H7 (cell line): Measurements from ENCODE around the gene SLC49A4. TPM values are rescaled to one million over a fixed set of nuclear protein-coding genes. Genes with fewer than 3 reads are reported as not detected.

ENCODE experiments used
- DNase-seq: peaks from one replicate; pipeline ENCODE4 v3.0.0; 2012
- H3K27me3 ChIP-seq: 2 replicates; pipeline ENCODE4 v1.6.0; 2011; ENCODE audit warnings: mild to moderate bottlenecking, low read length; ENCODE audit not compliant: control insufficient read depth, insufficient read depth
- H3K36me3 ChIP-seq: replicated peaks from 2 replicates; pipeline ENCODE4 v1.5.1; 2011; ENCODE audit warnings: low read length; ENCODE audit not compliant: control insufficient read depth, insufficient read depth
- H3K4me3 ChIP-seq: 2 replicates; pipeline ENCODE4 v1.5.1; 2011; ENCODE audit warnings: low read depth, mild to moderate bottlenecking, control low read depth, low read length, moderate library complexity; ENCODE audit not compliant: insufficient read depth
- total RNA-seq: library from RNA; depleted of rRNA; stranded (reverse); fragments of >200 nt; shearing (Covaris generic); gene quantifications from 2 replicates; pipeline ENCODE4 v1.2.3, GENCODE V29; 2014

The SLC49A4 gene
- total RNA-seq, 1 experiment from 2014 or later: 10.0 TPM

DNA sequence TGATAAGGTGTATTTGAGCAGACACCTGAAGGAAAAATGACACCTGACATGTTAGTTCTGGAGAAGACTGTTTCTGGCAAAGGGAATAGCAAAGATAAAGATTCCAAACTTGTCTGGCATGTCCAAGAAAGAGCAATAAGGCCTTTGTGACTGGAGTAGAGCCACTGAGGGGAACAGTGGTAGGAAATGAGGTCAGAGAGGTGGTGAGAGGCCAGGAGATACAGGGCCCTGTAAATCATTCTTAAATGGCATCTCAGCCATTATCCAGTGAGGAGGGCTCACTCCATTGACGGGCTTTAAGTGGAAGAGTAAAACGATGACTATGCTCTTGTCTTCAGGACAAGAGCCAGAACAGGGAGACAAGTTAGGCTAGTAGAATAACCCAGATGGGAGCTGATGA is 4.5 kb downstream of the SLC49A4 start:
- H3K36me3 ChIP-seq: no peaks in the 10 kb centered on the region
- no peak overlapping the region for H3K4me3 ChIP-seq
- H3K27me3 ChIP-seq: peaks cover 8% of the 10 kb centered on the region
- DNase-seq: no peak

DNA sequence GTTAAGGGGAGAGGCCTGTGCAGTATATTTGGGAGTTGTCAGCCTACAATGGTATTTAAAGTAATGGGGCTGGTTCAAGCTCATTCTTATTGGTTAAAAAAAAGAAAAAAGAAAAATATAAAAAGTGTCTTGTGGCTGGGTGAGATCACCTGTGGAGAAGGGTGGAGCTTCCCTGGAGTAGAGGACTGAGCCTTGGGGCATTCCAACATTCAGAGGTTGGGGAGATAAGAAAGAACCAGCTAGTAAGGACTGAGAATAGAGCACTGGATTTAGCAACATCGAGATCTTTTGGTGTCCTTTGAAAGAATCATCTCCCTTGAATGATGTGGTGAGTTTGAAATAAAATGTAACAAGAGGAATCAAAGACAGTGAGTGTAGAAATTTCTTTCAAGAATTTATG is 5.2 kb downstream of the SLC49A4 start:
- Histone ChIP-seq H3K27me3 (peaks cover 8% of the 10 kb centered on the region), H3K4me3 (no peak overlapping the region), H3K36me3 (no peaks in the 10 kb centered on the region)
- DNase-seq: no peak

DNA sequence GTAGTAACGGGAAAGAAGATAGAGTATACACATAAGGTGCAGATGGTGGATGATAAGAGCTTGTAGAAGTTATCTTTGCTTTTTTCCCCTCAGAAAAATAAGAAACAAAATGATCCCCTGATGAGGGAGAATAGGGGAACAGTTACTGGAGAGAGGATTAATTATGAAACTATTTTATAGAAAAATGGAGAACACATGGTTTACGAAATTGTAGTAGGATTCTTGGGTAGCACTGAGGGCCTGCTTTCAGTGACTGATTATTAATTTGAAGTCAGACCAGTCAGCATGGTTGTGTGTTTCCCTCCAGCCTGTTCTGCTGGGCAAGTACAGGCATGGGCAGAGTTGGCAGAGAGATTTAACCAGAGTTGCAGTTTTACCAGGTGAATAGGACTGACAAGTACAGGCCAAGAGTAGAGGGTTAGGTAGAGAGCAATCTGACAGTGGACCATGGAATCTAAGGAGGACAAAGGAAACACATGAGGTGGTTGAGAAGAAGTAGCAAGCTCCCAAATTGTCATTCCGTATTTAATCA is 5.9 kb downstream of the SLC49A4 start:
- no peak overlapping the region for H3K4me3 ChIP-seq
- H3K36me3 ChIP-seq: no peaks in the 10 kb centered on the region
- H3K27me3 ChIP-seq: peaks cover 5% of the 10 kb centered on the region
- DNase-seq: no peak

DNA sequence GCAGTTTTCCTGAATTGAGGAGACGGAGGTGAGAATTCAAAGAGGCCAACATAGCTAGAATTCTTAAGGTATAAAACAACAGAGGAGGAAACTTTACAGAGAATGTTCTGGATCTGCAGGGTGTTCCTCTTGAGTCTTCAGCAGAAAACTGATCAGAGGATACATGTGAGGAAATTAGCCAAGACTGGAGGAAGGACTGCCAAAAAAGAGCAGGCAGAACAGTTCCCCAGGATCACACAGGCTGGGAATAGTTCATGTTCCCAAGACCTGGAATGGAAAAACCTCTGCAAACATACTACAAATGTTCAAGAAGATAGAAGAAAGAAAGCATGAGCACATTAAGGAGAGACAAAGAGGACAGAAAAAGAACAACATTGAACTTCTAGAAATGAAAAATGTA is 7.5 kb downstream of the SLC49A4 start:
- Histone ChIP-seq H3K4me3 (no peak overlapping the region), H3K27me3 (no peaks in the 10 kb centered on the region), H3K36me3 (0 out of 2 replicates have a peak, but pooled peaks cover 1% of the 10 kb centered on the region)
- no peak for DNase-seq

DNA sequence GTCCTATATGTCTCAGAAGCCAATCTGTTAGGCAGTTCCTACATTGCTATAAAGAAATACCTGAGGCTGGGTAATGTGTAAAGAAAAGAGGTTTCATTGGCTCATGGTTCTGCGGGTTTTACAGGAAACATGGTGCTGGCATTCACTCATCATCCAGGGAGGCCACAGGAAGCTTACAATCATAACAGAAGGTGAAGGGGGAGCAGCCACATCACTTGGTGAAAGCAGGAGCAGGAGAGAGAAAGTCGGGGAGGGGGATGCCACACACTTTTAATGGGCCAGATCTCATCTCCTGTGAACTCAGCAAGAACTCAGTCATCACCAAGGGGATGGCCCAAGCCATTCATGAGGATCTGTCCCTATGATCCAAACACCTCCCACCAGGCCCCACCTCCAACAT is 9.1 kb downstream of the SLC49A4 start:
- H3K36me3 ChIP-seq: 0 out of 2 replicates have a peak, but pooled peaks cover 1% of the 10 kb centered on the region
- DNase-seq: no peak
- H3K4me3 ChIP-seq: no peak overlapping the region
- no peaks in the 10 kb centered on the region for H3K27me3 ChIP-seq

DNA sequence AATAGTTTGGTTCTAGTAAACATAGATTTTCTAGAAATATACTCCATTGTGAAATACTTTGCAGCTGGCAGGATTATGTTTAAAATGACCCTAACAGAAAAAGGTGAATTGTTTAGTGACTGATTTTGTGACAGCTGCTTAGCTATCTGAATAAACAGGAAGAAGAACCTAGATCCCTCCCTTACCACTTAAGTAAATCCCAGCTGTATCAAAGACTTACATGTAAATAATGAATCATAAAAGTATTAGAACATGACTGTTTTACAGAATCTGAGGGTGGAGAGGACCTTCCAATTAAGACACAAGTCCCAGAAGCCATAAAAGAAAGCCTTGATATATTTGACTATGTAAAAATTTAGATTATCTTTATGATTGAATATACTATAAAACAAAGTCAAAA is 15.9 kb downstream of the SLC49A4 start:
- Histone ChIP-seq H3K27me3 (no peaks in the 10 kb centered on the region), H3K36me3 (0 out of 2 replicates have a peak, but pooled peaks cover 1% of the 10 kb centered on the region)
- DNase-seq: no peak

DNA sequence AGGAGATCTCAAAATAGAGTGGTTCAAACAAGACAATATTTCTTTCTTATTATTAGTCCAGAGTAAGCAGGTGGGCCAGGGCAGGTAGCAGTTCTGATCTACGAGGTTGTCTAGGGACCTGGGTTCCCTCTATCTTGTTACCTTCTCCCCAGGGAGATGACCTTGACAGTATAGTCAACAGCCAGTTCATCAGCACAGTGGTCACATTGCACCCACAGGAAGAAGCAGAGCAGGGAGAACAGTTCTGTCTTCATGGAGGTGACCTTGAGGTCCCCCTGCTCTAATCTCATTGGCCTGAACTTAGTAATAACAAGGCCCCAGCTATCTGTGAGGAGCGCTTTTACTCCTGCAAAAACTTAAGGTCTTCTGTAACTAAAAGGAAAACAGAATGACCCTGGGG is 21.7 kb downstream of the SLC49A4 start:
- Histone ChIP-seq H3K36me3 (no peaks in the 10 kb centered on the region), H3K27me3 (no peaks in the 10 kb centered on the region), H3K4me3 (no peak overlapping the region)

More for the DNA sequence above, 15.9 kb downstream of the SLC49A4 start:
- H3K4me3 ChIP-seq: no peak overlapping the region

DNA sequence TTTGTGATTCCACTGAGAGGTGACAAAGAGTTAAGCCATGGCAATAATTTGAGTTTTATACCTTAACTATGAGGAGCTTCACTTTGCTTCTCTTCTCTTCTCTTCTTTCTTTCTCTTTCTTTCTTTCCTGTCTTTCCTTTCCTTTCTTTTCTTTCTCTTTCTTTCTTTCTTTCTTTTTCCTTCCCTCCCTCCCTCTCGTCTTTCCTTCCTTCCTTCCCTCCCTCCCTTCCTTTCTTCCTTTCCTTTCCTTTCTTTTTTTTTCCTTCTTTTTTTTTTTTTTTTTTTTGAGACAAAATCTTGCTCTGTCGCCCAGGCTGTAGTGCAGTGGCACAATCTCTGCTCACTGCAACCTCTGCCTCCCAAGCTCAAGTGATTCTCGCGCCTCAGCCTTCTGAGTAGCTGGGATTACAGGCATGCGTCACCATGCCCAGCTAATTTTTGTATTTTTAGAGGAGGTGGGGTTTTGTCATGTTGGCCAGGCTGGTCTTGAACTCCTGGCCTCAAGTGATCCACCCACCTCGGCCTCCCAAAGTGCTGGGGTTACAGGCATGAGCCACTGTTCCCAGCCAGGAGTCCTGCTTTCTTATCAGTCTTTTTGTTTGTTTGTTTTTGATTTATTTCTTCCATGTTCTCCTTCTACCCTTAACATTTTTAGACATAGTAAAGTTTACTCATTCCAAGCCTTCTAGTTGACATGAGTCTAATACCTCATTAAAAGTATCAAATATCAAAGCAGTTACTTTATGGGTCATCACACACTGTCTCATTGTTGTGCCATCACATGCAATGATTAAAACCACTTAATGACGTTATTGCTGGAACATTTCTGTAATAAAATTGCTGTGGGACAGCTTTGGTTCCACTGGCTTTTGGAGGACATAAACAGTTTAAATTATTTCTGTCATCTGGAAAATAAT is 29.9 kb downstream of the SLC49A4 start:
- Histone ChIP-seq H3K36me3 (no peaks in the 10 kb centered on the region; the same call in 1 of the 2 replicates), H3K27me3 (no peaks in the 10 kb centered on the region), H3K4me3 (no peak overlapping the region)
- no peak for DNase-seq

More for the DNA sequence above, 21.7 kb downstream of the SLC49A4 start:
- no peak for DNase-seq

DNA sequence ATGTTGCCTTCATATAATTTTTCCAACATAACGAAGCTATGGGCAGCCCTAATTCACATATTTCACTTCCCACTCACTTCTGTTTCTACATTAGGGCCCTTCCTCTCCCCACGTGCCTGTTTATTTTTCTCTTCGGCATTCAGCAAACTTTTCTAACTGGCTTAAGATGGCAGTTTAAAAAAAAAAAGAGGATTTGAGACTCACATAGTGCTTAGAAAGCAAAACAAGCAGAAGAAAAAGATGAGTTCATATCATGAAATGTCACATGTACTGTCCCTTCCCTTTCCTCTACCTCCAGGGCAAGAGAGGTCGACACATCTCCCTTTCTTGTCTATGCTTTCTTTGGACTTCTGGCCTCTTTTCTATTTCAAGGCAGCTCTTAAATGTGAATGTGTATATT is 30.6 kb downstream of the SLC49A4 start:
- DNase-seq: no peak
- Histone ChIP-seq H3K4me3 (no peak overlapping the region), H3K27me3 (no peaks in the 10 kb centered on the region), H3K36me3 (no peaks in the 10 kb centered on the region; the same call in 1 of the 2 replicates)

DNA sequence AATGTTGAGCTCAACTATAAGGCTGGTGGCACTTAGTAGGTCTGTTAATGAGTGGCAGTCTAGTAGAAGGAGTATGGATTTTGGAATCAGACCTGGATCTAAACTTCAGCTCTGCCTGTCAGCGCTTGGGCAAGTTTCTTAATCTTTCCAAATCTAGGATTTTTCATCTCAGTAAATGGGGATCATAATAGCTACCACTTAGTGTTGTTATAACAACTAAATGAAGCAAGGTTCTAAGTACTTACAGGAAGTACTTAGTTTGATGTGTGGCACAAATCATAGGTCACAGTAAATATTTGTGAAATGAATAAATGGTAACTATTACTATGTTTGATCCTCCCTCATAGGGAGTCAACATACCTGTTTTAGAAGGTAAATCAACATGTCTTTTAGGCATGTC is 31.4 kb downstream of the SLC49A4 start:
- Histone ChIP-seq H3K36me3 (no peaks in the 10 kb centered on the region; the same call in 1 of the 2 replicates), H3K4me3 (no peak overlapping the region), H3K27me3 (no peaks in the 10 kb centered on the region)
- DNase-seq: no peak

DNA sequence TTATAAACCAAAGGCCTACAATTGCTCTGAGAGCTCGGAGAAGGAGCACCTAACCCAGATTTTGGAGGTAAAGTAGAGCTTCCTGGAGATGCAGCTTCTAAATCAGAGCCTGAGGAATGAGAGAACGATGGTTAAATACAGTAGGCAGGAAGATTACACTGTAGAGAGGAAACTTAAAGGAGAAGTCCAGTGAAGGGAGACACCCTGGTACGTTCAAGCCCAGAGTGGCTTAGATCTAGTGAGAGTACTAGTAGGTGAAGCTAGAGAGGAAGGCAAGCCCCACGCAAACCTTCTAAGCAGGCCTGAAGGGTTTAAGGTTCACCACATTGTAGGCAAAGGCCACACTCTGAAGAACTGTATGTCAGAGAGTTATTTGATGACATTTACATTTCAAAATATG is 33.4 kb downstream of the SLC49A4 start:
- DNase-seq: no peak
- H3K27me3 ChIP-seq: no peaks in the 10 kb centered on the region
- no peak overlapping the region for H3K4me3 ChIP-seq
- no peaks in the 10 kb centered on the region; the same call in 1 of the 2 replicates for H3K36me3 ChIP-seq

DNA sequence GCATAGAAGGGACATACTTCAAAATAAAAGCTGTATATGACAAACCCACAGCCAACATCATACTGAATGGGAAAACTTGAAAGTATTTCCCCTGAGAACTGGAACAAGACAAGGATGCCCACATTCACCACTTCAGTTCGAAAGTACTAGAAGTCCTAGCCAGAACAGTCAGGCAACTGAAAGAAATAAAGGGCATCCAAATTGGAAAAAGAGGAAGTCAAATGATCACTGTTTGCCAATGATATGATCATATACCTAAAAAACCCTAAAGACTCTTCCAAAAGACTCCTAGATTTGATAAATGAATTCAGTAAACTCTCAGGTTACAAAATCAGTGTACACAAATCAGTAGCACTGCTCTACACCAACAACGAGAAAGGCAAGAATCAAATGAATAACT is 40.7 kb downstream of the SLC49A4 start:
- no peaks in the 10 kb centered on the region for H3K27me3 ChIP-seq

DNA sequence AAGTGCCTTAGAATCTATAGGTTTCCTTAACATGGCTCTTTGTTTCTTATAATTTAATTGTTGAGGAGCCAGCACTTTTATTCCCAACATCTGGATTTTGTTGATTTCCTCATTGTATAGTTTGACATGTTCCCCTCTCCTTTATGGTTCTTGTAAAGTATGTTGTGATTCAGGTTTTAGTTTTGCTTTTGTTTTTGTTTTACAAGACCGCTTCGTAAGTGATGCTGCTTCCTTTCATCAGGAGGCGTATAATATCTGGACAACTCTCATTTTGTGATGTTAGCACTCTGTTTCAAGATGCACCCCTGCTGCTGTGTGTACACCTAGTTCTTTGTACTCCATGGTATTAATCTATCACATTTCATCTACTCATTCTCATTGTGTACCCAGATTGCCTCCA is 48.7 kb downstream of the SLC49A4 start:
- H3K4me3 ChIP-seq: no peak overlapping the region
- no peak for DNase-seq
- H3K27me3 ChIP-seq: no peaks in the 10 kb centered on the region
- no peaks in the 10 kb centered on the region for H3K36me3 ChIP-seq

More for the DNA sequence above, 40.7 kb downstream of the SLC49A4 start:
- H3K4me3 ChIP-seq: no peak overlapping the region
- no peaks in the 10 kb centered on the region for H3K36me3 ChIP-seq
- DNase-seq: no peak

DNA sequence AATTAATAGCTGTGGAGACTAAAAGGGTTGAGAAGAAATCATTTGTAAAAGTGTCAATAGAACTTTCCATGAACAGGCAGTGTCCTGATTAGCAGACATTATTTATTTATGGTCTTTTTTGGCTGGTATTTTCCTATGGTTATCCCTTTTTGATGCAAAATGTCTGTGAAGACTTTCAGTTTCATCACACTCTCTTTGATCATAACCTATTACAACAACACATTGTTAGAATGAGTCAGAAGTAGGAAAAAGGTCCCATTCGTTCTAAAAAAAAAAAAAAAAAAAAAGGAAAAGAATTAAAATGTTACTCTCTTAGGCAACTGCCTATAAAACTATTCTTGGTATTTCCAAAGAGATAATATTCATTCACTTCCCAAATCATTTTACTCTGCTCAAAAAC is 62.1 kb downstream of the SLC49A4 start:
- DNase-seq: no peak
- H3K36me3 ChIP-seq: no peaks in the 10 kb centered on the region

DNA sequence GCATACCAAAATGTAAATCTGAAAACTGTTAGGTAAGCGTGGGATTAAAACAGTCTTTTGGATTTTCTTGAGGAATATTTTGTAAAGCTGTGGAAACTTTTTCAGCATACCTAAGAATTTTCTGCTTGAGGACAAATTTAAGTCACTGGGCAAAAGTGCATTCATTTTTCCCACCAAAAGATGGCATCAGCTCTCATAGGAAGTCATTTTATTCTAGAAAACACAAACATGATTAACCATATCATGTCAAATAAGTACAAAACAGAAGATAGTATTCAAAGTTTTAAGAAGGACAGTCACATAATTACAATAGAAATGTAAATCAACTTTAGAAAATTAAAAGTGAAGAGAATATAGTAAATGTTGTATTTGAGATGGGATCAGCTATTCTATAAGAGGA is 63.5 kb downstream of the SLC49A4 start:
- H3K4me3 ChIP-seq: no peak overlapping the region
- no peaks in the 10 kb centered on the region for H3K27me3 ChIP-seq
- DNase-seq: no peak
- H3K36me3 ChIP-seq: no peaks in the 10 kb centered on the region

More for the DNA sequence above, 62.1 kb downstream of the SLC49A4 start:
- H3K27me3 ChIP-seq: no peaks in the 10 kb centered on the region
- H3K4me3 ChIP-seq: no peak overlapping the region
